C4-2B (cell line): Measurements from ENCODE around the gene ACSM6.
"Not testable (repeated sequence)": the region's sequence is repeated elsewhere in the genome, so short reads cannot be mapped to it uniquely, and the experiment has no call there.

Source experiments
- H3K27ac ChIP-seq: fragments of 450-650 bp; 2 replicates; pipeline ENCODE4 v1.5.1; 2017
- CTCF ChIP-seq: fragments of 450-650 bp; conservative IDR thresholded peaks from 2 replicates; pipeline ENCODE4 v1.5.1; 2017; ENCODE audit warnings: mild to moderate bottlenecking
- ZFX ChIP-seq: fragments of 450-650 bp; IDR thresholded peaks from 2 replicates; pipeline ENCODE4 v1.6.1; 2017

Gene ACSM6

GRCh38 chr10:95196046-95196445 is 2.0 kb downstream of the ACSM6 start:
- TF ChIP-seq ZFX (no peak), CTCF (no peak)
- no peak overlapping the region for H3K27ac ChIP-seq

GRCh38 chr10:95201736-95202135 is 7.7 kb downstream of the ACSM6 start:
- TF ChIP-seq ZFX, result no peak
- TF ChIP-seq CTCF, result no peak
- no peak overlapping the region for H3K27ac ChIP-seq

GRCh38 chr10:95202865-95203264 is 8.8 kb downstream of the ACSM6 start:
- not testable (repeated sequence) for H3K27ac ChIP-seq

- H3K27ac ChIP-seq, result no peak overlapping the region
These were observed 14.8 kb downstream of the ACSM6 start for GRCh38 chr10:95208702-95209391.

DNA sequence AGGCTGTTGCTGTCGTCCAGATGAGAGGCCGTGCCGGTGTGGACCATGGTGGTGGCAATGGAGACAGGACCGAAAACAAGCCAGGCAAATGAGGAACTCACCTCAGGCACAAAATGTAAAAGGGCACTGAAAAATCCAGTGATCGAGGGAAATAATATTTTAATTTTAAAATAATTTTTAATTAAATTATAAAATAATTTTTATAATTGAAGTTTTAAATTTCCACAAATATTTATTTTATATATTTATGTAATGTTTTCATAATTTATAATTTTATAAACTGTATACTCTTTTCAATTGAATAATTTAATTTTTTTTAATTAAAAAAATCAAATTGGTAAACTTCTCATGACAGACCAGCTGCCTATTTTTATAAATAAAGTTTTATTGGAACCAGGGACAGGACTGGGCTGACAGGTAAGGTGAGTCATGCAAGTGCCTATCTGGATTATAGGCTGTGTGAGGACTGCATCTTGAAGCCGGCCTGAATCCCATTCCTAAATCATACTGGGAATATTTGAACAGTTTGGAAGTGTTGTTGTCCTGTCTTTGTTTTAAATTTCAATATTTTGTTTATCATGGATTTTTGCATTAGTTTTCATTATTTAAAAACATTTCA is 15.6 kb downstream of the ACSM6 start:
- H3K27ac ChIP-seq, result no peak overlapping the region
- no peak for TF ChIP-seq CTCF
- TF ChIP-seq ZFX, result no peak

More at GRCh38 chr10:95208702-95209391, 14.8 kb downstream of the ACSM6 start:
- TF ChIP-seq ZFX (no peak), CTCF (peak; percentile 69)

- no peak for TF ChIP-seq CTCF
- no peak for TF ChIP-seq ZFX
These were observed 17.7 kb downstream of the ACSM6 start for GRCh38 chr10:95211606-95212279.

DNA sequence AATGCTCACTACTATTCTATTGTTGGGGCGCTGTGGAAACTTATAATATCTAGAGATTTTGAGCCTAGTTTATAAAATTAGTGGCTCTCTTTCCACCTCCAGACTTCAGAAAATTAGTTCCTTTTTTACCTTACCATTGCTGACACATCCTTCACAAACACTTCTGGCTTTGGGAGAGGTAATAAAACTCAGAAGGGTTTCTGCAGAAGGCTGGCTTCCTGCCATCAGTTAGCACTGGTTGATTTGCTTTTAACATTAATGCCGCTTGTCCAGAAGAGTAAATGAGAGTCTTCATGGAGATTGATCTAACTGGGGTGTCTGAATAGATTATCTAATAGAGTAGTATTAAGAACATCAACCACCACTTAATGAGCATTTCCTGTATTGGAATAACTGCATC is 20.3 kb downstream of the ACSM6 start:
- TF ChIP-seq ZFX (no peak), CTCF (no peak)
- no peak overlapping the region for H3K27ac ChIP-seq

More at GRCh38 chr10:95211606-95212279, 17.7 kb downstream of the ACSM6 start:
- no peak overlapping the region for H3K27ac ChIP-seq
